Caco-2 (cell line): ENCODE data around the gene MAST2. TPM values are rescaled to one million over a fixed set of nuclear protein-coding genes. Genes with fewer than 3 reads are reported as not detected.

Experiments used
- BruUV-seq: library from RNA; stranded (reverse); fragments of 400-500 nt; replicated peaks from 2 replicates; lab custom pipeline; 2021; lab: Mats Ljungman, UMichigan
- CTCF ChIA-PET: fragments of 300-600 bp; sonication (Branson Sonifier 250); formaldehyde crosslinking; loops from one replicate; lab custom pipeline; 2022; ENCODE audit warnings: antibody characterized with exemption; lab: Charles Lee
- POLR2A ChIA-PET: fragments of 300-600 bp; sonication (Branson Sonifier 250); formaldehyde crosslinking; loops from one replicate; lab custom pipeline; 2022; ENCODE audit warnings: antibody characterized with exemption; lab: Charles Lee
- DNase-seq, 2 experiments: peaks; one replicate each; pipeline versions ENCODE4 v3.0.0 to v3.0.0-alpha.2; 2020 to 2022
- H3K27me3 ChIP-seq: replicated peaks from 2 replicates; pipeline ENCODE4 v1.6.0; 2011; ENCODE audit warnings: low read length; ENCODE audit not compliant: control insufficient read depth, insufficient read depth
- H3K36me3 ChIP-seq: 2 replicates; pipeline ENCODE4 v1.5.1; 2011; ENCODE audit warnings: low read length; ENCODE audit not compliant: control insufficient read depth, insufficient read depth
- H3K4me1 ChIP-seq: fragments of 250-450 bp; sonication (Bioruptor Pico); 2 replicates; pipeline ENCODE4 v1.5.1; 2020; ENCODE audit warnings: mild to moderate bottlenecking
- H3K4me3 ChIP-seq: 2 replicates; pipeline ENCODE4 v1.5.1; 2011; ENCODE audit warnings: low read depth, mild to moderate bottlenecking, control low read depth, low read length
- H3K9me3 ChIP-seq: fragments of 250-450 bp; sonication (Bioruptor Pico); 2 replicates; pipeline ENCODE4 v1.5.1; 2020; ENCODE audit warnings: mild to moderate bottlenecking, moderate library complexity
- H3K27ac Mint-ChIP-seq: one replicate; pipeline ENCODE4 v1.8.0; 2022; ENCODE audit warnings: mixed read lengths; ENCODE audit not compliant: unreplicated experiment
- H3K27me3 Mint-ChIP-seq: one replicate; pipeline ENCODE4 v1.8.0; 2022; ENCODE audit warnings: mixed read lengths; ENCODE audit not compliant: insufficient read depth, unreplicated experiment
- H3K36me3 Mint-ChIP-seq: one replicate; pipeline ENCODE4 v1.8.0; 2022; ENCODE audit warnings: mild to moderate bottlenecking, mixed read lengths; ENCODE audit not compliant: insufficient read depth, unreplicated experiment
- H3K4me1 Mint-ChIP-seq: one replicate; pipeline ENCODE4 v1.8.0; 2022; ENCODE audit warnings: low read depth, mixed read lengths; ENCODE audit not compliant: unreplicated experiment
- H3K4me3 Mint-ChIP-seq: one replicate; pipeline ENCODE4 v1.8.0; 2022; ENCODE audit warnings: mild to moderate bottlenecking, moderate library complexity, mixed read lengths; ENCODE audit not compliant: unreplicated experiment
- H3K9me3 Mint-ChIP-seq: one replicate; pipeline ENCODE4 v1.8.0; 2022; ENCODE audit warnings: mixed read lengths; ENCODE audit not compliant: unreplicated experiment
- CTCF ChIP-seq, 2 experiments: fragments of 200-600 bp in 1 of 2; IDR thresholded peaks; 1 replicate in 1 of 2; 2 replicates in 1 of 2; pipeline versions ENCODE4 v1.5.1 to v1.8.0; 2011 to 2022; ENCODE audit warnings: antibody characterized with exemption in 1 of 2, control low read depth in 1 of 2, inconsistent platforms in 1 of 2, low read depth in 1 of 2, low read length in 1 of 2, mild to moderate bottlenecking in 1 of 2, moderate library complexity in 1 of 2; ENCODE audit not compliant: insufficient read depth in 1 of 2, severe bottlenecking in 1 of 2, unreplicated experiment in 1 of 2
- intact Hi-C: fragments of 100-400 bp; cut with micrococcal nuclease; formaldehyde crosslinking; loops from one replicate; pipeline ENCODE4 v1.10.0; 2022; ENCODE audit not compliant: unreplicated experiment
- total RNA-seq: library from RNA; stranded (reverse); gene quantifications from 2 replicates; pipeline ENCODE4 v1.2.3, GENCODE V29; 2022

The MAST2 gene
- total RNA-seq, 1 experiment from 2014 or later: 43.3 TPM

DNA sequence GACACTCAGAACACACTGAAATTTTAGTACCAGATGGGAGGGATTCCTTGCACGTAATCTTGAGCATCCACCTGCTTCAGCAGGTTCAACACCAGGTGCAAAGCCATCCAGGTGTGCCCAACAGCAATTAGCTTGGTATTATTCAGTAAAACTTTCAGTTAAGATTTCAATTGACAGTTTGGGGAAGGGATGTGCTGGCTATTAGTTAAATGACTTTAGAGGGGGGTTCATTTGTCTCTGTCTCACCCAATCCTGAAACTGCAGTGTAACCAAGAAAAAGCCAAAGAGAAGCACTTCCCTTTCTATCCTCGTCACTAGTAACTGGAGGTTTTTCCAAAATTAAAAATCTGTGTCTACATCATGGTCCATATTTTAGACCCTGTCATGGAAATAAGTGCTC lies 238.1 kb downstream of the MAST2 start:
- Mint-ChIP-seq H3K27me3 (no peaks in the 10 kb centered on the region), H3K36me3 (peaks cover 7% of the 10 kb centered on the region), H3K27ac (no peak overlapping the region), H3K9me3 (no peaks in the 10 kb centered on the region), H3K4me1 (no peaks in the 10 kb centered on the region), H3K4me3 (no peak overlapping the region)
- intact Hi-C loops: no loop called here
- Histone ChIP-seq H3K4me3 (no peak overlapping the region), H3K9me3 (no peaks in the 10 kb centered on the region), H3K27me3 (no peaks in the 10 kb centered on the region), H3K36me3 (no peaks in the 10 kb centered on the region), H3K4me1 (no peaks in the 10 kb centered on the region)
- no peak for TF ChIP-seq CTCF (IDR thresholded peaks at IDR 0.05; ENCODE audit: insufficient read depth in 1 of 2, low read depth in 1 of 2, low read length in 1 of 2, severe bottlenecking in 1 of 2, unreplicated experiment in 1 of 2)
- CTCF ChIA-PET: interaction anchor here (1.2 kb wide), 1 partner anchor 182 kb away, joined by 5 read pairs; no protein-coding TSS in a partner anchor
- no peak for DNase-seq
- no TSS peak for BruUV-seq
- POLR2A ChIA-PET: no interaction called here

GRCh38 chr1:46041974-46042373 lies 238.6 kb downstream of the MAST2 start:
- POLR2A ChIA-PET: no interaction called here

DNA sequence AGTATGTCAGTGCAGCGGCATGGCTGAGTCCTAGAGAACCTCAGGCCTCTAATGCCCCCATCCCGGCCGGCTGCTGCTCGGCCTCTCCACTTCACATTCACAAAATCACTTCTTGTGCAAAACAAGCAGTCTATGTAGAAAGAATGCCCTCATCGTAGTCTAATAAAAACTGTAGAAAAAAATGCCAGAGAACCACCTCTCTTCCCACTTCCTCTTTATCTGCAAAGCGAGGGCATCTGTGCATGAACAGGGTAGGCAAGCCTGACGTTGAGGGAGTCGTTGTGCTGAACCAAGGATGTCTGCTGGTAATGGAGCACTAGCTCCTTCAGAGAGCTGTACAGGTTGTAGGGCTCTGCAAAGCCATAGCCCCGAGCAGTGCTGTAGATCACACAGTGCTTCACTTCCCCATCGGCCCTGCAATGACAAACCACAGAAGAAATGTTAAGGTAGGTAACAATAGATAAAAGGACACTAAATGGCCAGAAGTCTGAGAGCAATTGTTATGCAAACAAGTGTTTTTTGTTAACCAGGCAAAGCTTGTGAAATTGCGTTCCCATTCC lies 240.1 kb downstream of the MAST2 start:
- ChIA-PET POLR2A (interaction anchor here (0.6 kb wide), 1 partner anchor 13 kb away, joined by 3 read pairs; no protein-coding TSS in a partner anchor), CTCF (no interaction called here)
- H3K4me1 ChIP-seq: no peaks in the 10 kb centered on the region
- H3K9me3 ChIP-seq: no peaks in the 10 kb centered on the region
- no peak for DNase-seq
- TF ChIP-seq CTCF (IDR thresholded peaks at IDR 0.05; ENCODE audit: insufficient read depth in 1 of 2, low read depth in 1 of 2, low read length in 1 of 2, severe bottlenecking in 1 of 2, unreplicated experiment in 1 of 2): no peak
- no TSS peak for BruUV-seq
- Mint-ChIP-seq H3K4me3 (no peak overlapping the region), H3K27ac (no peak overlapping the region), H3K9me3 (no peaks in the 10 kb centered on the region), H3K4me1 (no peaks in the 10 kb centered on the region), H3K27me3 (no peaks in the 10 kb centered on the region), H3K36me3 (peaks cover 7% of the 10 kb centered on the region)
- no peak overlapping the region for H3K4me3 ChIP-seq
- H3K27me3 ChIP-seq: no peaks in the 10 kb centered on the region
- no peaks in the 10 kb centered on the region for H3K36me3 ChIP-seq
- intact Hi-C loops: no loop called here

More at GRCh38 chr1:46041974-46042373, 238.6 kb downstream of the MAST2 start:
- peaks cover 7% of the 10 kb centered on the region for H3K36me3 Mint-ChIP-seq
- H3K27ac Mint-ChIP-seq: no peak overlapping the region
- H3K4me1 ChIP-seq: no peaks in the 10 kb centered on the region
- intact Hi-C loops: no loop called here
- H3K9me3 ChIP-seq: no peaks in the 10 kb centered on the region
- no TSS peak for BruUV-seq
- no peaks in the 10 kb centered on the region for H3K36me3 ChIP-seq
- no peak overlapping the region for H3K4me3 Mint-ChIP-seq
- no peaks in the 10 kb centered on the region for H3K27me3 Mint-ChIP-seq
- no peak for DNase-seq
- H3K27me3 ChIP-seq: no peaks in the 10 kb centered on the region
- CTCF ChIA-PET: interaction anchor here (1.2 kb wide), 1 partner anchor 182 kb away, joined by 5 read pairs; no protein-coding TSS in a partner anchor
- no peaks in the 10 kb centered on the region for H3K9me3 Mint-ChIP-seq
- no peak overlapping the region for H3K4me3 ChIP-seq
- no peaks in the 10 kb centered on the region for H3K4me1 Mint-ChIP-seq
- TF ChIP-seq CTCF (IDR thresholded peaks at IDR 0.05; ENCODE audit: insufficient read depth in 1 of 2, low read depth in 1 of 2, low read length in 1 of 2, severe bottlenecking in 1 of 2, unreplicated experiment in 1 of 2): no peak
